ENCODE measurements around the gene PRKCZ.

PRKCZ gene

GRCh38 chr1:2210084-2210653, 160.0 kb downstream of the PRKCZ start:
- DNase-seq (ENCODE audit: low read depth) = no peak

GRCh38 chr1:2210786-2211185, 160.6 kb downstream of the PRKCZ start:
- DNase-seq (ENCODE audit: low read depth) = no peak

- no peak for DNase-seq (ENCODE audit: low read depth)
These were observed 162.0 kb downstream of the PRKCZ start for GRCh38 chr1:2212274-2212531.

GRCh38 chr1:2212532-2213491, 162.6 kb downstream of the PRKCZ start:
- peak; percentile 48 for DNase-seq (ENCODE audit: low read depth)

- DNase-seq (ENCODE audit: low read depth) = no peak
These were observed 163.6 kb downstream of the PRKCZ start for GRCh38 chr1:2213576-2214505.

- DNase-seq (ENCODE audit: low read depth) = no peak
These were observed 164.5 kb downstream of the PRKCZ start for GRCh38 chr1:2214541-2215241.

GRCh38 chr1:2215329-2215728, 165.1 kb downstream of the PRKCZ start:
- no peak for DNase-seq (ENCODE audit: low read depth)

- no peak for DNase-seq (ENCODE audit: low read depth)
These were observed 165.9 kb downstream of the PRKCZ start for GRCh38 chr1:2215909-2216766.

GRCh38 chr1:2216767-2217058, 166.5 kb downstream of the PRKCZ start:
- no peak for DNase-seq (ENCODE audit: low read depth)

- no peak for DNase-seq (ENCODE audit: low read depth)
These were observed 171.1 kb downstream of the PRKCZ start for GRCh38 chr1:2221271-2221670.

- DNase-seq (ENCODE audit: low read depth) = no peak
These were observed 174.0 kb downstream of the PRKCZ start for GRCh38 chr1:2224170-2224584.

- DNase-seq (ENCODE audit: low read depth) = no peak
These were observed 174.6 kb downstream of the PRKCZ start for GRCh38 chr1:2224631-2225428.

- no peak for DNase-seq (ENCODE audit: low read depth)
These were observed 176.5 kb downstream of the PRKCZ start for GRCh38 chr1:2226525-2227345.

- DNase-seq (ENCODE audit: low read depth) = peak; percentile 87
These were observed 177.3 kb downstream of the PRKCZ start for GRCh38 chr1:2227346-2228156.

- no peak for DNase-seq (ENCODE audit: low read depth)
These were observed 178.0 kb downstream of the PRKCZ start, which contains the start of gene SKI for GRCh38 chr1:2228157-2228594. Gene SKI, plus strand, starts transcription at chr1:2228319. Its CDS starts 448 bp downstream, at chr1:2228767.

- peak; percentile 29 for DNase-seq (ENCODE audit: low read depth)
These were observed 178.5 kb downstream of the PRKCZ start for GRCh38 chr1:2228694-2229036.

GRCh38 chr1:2229037-2229864, 179.0 kb downstream of the PRKCZ start:
- no peak for DNase-seq (ENCODE audit: low read depth)
